HG03378 (cell line): ENCODE results near the gene DDR2.
"Not testable (repeated sequence)": the region's sequence is repeated elsewhere in the genome, so short reads cannot be mapped to it uniquely, and the experiment has no call there.

Experiments used
- ATAC-seq: cut with Tn5 transposase; IDR thresholded peaks from one replicate; pipeline ENCODE4 v1.9.1; 2021; ENCODE audit warnings: mild to moderate bottlenecking, moderate library complexity; ENCODE audit not compliant: unreplicated experiment

The DDR2 gene

GRCh38 chr1:162717548-162718184 is 85.4 kb downstream of the DDR2 start:
- ATAC-seq = no peak

- ATAC-seq = no peak
Observed at GRCh38 chr1:162719678-162720077, 87.4 kb downstream of the DDR2 start.

GRCh38 chr1:162720996-162721395 is 88.7 kb downstream of the DDR2 start:
- no peak for ATAC-seq

- no peak for ATAC-seq
Observed at GRCh38 chr1:162721471-162721870, 89.2 kb downstream of the DDR2 start.

GRCh38 chr1:162722036-162722435 is 89.8 kb downstream of the DDR2 start:
- ATAC-seq = no peak

- no peak for ATAC-seq
Observed at GRCh38 chr1:162724583-162725120, 92.4 kb downstream of the DDR2 start.

- no peak for ATAC-seq
Observed at GRCh38 chr1:162725301-162725837, 93.1 kb downstream of the DDR2 start.

- no peak for ATAC-seq
Observed at GRCh38 chr1:162726555-162726954, 94.3 kb downstream of the DDR2 start.

GRCh38 chr1:162727493-162727892 is 95.2 kb downstream of the DDR2 start:
- ATAC-seq = not testable (repeated sequence)

GRCh38 chr1:162728573-162728972 is 96.3 kb downstream of the DDR2 start:
- ATAC-seq = no peak

GRCh38 chr1:162729195-162729774 is 97.0 kb downstream of the DDR2 start:
- not testable (repeated sequence) for ATAC-seq

GRCh38 chr1:162732094-162732493 is 99.8 kb downstream of the DDR2 start:
- ATAC-seq = no peak

- no peak for ATAC-seq
Observed at GRCh38 chr1:162732566-162733335, 100.5 kb downstream of the DDR2 start.

GRCh38 chr1:162733336-162733590 is 101.0 kb downstream of the DDR2 start:
- ATAC-seq = no peak

GRCh38 chr1:162734047-162734446 is 101.8 kb downstream of the DDR2 start:
- ATAC-seq = no peak

- no peak for ATAC-seq
Observed at GRCh38 chr1:162736184-162736583, 103.9 kb downstream of the DDR2 start.

- peak; percentile 78 for ATAC-seq
Observed at GRCh38 chr1:162736633-162737067, 104.4 kb downstream of the DDR2 start.

- no peak for ATAC-seq
Observed at GRCh38 chr1:162740755-162741154, 108.5 kb downstream of the DDR2 start.

GRCh38 chr1:162741574-162741973 is 109.3 kb downstream of the DDR2 start:
- no peak for ATAC-seq

GRCh38 chr1:162746264-162746942 is 114.1 kb downstream of the DDR2 start:
- ATAC-seq = not testable (repeated sequence)

- ATAC-seq = no peak
Observed at GRCh38 chr1:162753001-162753658, 120.9 kb downstream of the DDR2 start.
